GM21529 (cell line): Measurements from ENCODE around the gene HOMER2.
"Not testable (repeated sequence)": the region's sequence is repeated elsewhere in the genome, so short reads cannot be mapped to it uniquely, and the experiment has no call there.

ENCODE experiments used
- ATAC-seq: cut with Tn5 transposase; IDR thresholded peaks from one replicate; pipeline ENCODE4 v1.9.1; 2021; ENCODE audit not compliant: unreplicated experiment

The HOMER2 gene

DNA sequence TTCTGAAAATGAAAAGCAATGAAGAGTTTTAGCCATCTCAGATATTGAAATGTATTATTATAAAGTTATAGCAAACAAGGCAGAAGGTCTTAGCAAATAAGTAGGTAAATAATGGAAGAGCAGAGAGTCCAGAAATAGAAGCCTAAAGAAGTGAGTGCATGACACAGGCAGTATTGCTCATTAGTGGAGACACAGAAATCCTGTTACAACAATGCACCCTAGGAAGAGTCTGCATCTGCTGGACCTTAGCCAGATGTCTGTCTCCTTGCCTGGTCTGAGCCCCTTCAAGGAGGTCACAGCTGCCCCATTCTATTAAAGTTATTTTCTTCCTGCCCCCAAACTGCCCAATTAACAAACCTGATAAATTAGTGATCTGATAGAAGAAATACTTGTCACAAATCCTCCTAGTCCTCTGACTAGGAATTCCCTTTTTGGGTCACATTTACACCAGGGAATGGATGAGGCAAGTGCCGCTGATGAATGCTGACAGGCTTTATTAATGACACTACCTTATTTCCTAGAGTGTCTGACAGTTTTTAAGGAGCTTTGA lies 51.9 kb downstream of the HOMER2 start:
- ATAC-seq: no peak

- no peak for ATAC-seq
Measured at GRCh38 chr15:82898961-82899360, 53.6 kb downstream of the HOMER2 start.

DNA sequence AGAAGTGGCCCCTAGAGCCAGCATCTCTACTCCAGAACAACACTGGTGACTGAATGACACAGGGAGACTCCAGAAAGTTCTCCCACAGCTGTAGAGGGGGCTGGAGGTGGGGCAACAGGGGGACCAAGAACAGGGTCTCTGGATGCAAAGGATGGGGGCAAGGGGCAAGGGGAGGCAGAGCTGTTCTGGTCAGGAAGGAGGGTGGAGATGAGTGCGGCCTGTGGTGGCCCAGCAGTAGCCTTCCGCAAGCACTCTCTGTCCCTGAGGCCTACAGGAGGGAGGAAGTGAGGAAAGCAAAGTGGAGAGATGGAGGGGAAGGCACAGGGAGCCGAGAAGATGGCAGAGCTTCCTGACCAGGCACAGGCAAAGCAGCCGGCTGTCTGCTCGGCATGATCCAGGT lies 56.5 kb downstream of the HOMER2 start:
- ATAC-seq: no peak

- ATAC-seq: no peak
Measured at GRCh38 chr15:82894971-82895520, 57.5 kb downstream of the HOMER2 start.

DNA sequence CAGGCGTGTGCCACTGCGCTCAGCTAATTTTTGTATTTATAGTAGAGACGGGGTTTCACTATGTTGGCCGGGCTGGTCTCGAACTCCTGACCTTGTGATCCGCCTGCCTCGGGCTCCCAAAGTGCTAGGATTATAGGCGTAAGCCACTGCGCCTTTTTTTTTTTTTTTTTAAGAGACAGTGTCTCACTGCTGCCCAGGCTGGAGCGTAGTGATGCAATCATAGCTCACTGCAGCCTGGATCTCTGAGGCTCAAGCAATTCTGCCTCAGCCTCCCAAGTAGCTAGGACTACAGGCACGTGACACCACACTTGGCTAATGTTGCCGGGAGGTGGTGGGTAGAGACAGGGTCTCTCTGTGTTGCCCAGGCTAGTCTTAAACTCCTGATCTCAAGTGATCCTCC lies 59.0 kb downstream of the HOMER2 start:
- not testable (repeated sequence) for ATAC-seq

DNA sequence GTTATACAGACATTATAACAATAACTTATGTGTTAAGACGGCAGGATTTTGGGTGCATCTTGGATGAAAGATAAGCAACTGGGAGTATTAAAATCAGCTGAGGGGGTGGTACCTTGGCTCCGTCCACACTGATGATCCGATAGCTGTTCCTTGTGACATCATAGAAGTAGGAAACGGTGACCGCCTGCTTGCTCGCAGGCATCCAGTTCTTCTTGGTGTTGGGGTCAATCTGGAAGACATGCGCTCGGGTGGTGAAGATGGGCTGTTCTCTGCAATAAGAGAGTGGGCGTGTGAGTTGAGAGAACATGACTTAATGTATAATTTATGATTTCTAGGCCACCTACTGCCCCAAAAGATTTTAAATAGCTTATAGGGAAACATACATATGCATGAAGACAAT lies 59.9 kb downstream of the HOMER2 start:
- ATAC-seq: no peak

- ATAC-seq: no peak
Measured at GRCh38 chr15:82890995-82891390, 61.5 kb downstream of the HOMER2 start.

GRCh38 chr15:82890338-82890994 lies 62.1 kb downstream of the HOMER2 start:
- no peak for ATAC-seq

DNA sequence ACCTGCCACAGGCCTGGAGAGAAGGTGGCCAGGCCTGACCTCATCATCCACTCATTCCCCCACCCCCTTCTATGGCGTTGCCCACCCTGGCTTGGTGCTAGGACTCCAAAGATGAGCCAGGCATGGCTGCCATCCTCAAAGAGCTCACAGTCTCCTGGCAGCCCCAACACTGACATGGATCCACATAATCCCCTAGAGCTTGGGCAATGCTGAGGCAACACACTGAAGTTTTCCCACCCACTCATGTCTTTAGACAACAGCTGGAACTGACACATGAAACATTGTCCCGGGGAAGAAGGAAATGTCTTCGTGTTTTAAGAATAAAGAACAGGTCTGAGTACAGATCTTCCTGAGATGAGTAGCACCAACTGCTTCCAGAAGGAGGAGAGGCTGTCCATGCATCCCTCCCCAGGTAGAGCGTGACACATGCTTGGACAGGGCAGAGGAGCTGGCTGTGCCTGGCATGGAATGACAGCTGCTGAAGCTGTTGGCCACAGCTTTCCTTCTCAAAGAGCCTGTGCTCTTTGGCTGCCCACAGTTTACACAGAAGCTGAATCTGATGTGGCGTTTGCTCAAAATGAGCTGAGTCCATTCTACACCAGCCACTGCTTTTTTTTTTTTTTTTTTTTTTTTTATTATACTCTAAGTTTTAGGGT lies 70.1 kb downstream of the HOMER2 start:
- ATAC-seq: no peak

GRCh38 chr15:82881747-82882146 lies 70.8 kb downstream of the HOMER2 start:
- no peak for ATAC-seq

GRCh38 chr15:82880704-82881103 lies 71.8 kb downstream of the HOMER2 start:
- no peak for ATAC-seq

- ATAC-seq: no peak
Measured at GRCh38 chr15:82878325-82878724, 74.2 kb downstream of the HOMER2 start.

- no peak for ATAC-seq
Measured at GRCh38 chr15:82877825-82878224, 74.7 kb downstream of the HOMER2 start.

- no peak for ATAC-seq
Measured at GRCh38 chr15:82875411-82876003, 77.0 kb downstream of the HOMER2 start.

- ATAC-seq: no peak
Measured at GRCh38 chr15:82874961-82875360, 77.6 kb downstream of the HOMER2 start.

DNA sequence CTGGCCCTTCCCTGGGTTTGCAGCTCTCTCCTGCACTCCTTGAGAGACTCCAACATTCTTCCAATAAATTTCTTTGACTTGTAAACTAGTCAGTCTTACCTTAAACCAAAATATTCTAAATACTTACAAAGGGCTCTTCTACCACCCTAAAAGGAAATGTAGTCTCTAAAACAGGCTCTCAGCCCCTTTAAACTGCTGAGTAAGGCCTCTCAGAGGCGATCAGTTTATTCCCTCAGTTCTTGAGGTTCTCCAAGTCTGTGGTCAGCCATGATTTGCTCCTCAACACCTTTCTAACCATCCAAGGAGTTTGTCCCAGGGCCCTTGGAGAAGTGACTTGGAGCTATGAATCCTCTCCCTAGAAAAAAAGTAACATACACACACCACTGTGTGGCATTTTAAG lies 78.3 kb downstream of the HOMER2 start:
- no peak for ATAC-seq

DNA sequence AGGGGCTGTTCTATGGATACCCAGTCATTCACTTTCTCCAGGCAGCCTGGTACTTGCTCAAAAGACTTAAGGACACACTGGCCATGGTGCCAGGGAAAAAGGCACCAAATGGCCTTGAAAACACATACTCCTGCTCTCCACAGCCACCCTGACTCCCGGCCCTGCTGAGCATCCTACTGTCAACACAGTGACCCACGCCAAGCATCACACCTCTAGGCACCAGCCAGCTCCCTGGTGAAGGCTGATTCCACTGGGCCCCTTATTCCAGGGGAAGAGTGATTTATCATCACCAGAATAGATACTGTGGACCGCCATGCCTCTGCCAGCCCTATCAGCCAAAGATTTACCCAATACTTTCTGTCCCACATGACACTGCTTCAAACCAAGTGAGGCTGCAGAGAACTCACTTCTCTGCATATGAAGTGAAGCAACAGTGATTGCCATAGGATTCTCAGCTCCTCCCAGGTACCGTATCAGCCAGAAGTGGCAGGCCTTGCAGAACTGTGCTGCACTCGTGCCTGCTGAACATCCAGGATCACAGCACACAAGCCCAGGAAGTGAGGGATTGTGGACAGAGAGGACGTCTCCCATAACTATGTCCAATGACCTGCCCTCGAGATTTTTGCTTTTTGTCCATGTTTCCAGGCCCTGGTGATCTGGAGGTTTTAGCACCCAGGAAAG lies 79.4 kb downstream of the HOMER2 start:
- ATAC-seq: no peak

- ATAC-seq: no peak
Measured at GRCh38 chr15:82871832-82872484, 80.6 kb downstream of the HOMER2 start.

DNA sequence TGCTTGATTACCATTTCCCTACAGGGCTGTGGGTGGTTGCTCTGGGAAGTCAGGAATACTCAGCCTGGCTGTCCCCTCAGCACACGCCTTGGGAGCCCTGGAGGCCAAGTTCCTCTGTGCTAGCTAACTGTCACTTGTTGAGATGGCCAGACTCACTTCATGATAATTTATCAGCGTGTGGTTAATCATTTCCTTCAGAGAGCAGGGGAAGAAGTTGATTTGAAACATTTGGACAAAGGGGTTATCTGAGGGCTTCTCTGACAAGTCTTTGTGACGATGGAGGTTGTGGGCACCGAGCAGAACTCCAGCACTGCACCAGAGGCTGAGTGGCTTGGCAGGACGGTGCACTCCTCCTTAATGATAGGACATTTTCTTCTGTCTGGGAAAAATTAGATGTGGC lies 81.2 kb downstream of the HOMER2 start:
- no peak for ATAC-seq

DNA sequence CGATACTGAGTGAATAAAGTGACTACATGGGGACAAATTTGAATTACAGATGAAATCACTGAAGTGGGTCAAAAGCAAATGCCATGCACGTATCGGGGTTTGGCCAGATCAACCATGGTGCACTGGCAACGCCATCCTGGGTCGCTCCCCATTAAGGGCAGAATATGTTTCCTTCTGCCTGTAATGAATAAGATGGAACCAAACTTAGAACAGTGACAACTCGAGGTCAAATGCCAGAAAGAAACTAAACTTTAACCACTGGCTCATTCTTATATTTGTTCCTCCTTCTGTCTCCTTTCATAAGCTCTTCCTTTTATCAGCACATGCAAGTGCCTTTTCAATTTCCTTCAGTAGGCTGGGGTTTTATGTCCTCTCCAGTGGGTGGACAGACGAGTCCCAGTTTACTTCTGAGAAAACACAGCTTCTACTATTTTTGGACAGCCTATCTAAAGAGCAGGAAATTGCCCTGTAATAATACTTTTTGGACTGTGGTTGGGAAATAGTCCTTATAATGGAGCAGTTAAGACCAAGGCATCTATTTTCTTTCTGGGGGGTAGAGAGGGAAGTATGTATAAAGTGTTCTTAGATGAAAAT lies 81.7 kb downstream of the HOMER2 start:
- no peak for ATAC-seq
